HT-29 (cell line): ENCODE data around the gene CROCC. TPM values are rescaled to one million over a fixed set of nuclear protein-coding genes. Genes with fewer than 3 reads are reported as not detected.
"Not testable (repeated sequence)": the region's sequence is repeated elsewhere in the genome, so short reads cannot be mapped to it uniquely, and the experiment has no call there.

ENCODE experiments used
- DNase-seq: peaks from one replicate; pipeline ENCODE4 v3.0.0-alpha.2; 2015; ENCODE audit warnings: low spot score
- total RNA-seq: library from RNA; depleted of rRNA; stranded (reverse); fragments of >200 nt; shearing (Covaris generic); gene quantifications from 2 replicates; pipeline ENCODE4 v1.2.3, GENCODE V29; 2014

The CROCC gene
- total RNA-seq, 1 experiment from 2014 or later, result 13.2 TPM

DNA sequence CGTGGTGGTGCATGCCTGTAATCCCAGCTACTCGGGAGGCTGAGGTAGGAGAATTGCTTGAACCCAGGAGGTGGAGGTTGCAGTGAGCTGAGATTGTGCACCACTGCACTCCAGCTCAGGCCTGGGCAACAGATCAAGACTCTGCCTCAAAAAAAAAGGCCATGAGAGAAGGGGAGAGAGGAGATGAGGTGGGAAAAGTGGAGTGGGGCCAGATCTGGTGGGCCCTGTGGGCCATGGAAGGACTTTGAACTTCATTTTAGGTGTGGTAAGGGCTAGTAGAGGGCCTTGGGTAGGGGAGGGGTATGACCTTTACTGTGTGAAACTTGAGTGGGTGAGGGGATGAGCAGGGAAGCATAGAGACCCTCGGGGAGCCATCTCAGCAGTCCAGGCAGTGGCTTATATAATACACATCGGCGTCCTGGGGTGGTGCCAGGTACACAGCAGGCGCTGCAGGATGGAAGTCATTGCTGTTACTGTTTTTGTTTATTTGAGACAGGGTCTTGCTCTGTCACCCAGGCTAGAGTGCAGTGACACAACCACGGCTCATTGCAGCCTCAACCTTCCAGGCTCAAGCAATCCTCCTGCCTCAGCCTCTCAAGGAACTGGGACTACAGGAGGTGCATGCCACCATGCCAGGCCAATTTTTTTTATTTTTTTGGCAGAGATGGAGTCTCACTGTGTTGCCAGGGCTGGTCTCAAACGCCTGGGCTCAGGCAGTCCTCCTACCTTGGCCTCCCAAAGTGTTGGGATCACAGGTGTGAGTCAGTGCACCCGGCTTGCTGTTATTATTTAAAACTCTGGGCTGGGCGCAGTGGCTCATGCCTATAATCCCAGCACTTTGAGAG, 5.5 kb upstream of the CROCC start:
- DNase-seq, result not testable (repeated sequence)

DNA sequence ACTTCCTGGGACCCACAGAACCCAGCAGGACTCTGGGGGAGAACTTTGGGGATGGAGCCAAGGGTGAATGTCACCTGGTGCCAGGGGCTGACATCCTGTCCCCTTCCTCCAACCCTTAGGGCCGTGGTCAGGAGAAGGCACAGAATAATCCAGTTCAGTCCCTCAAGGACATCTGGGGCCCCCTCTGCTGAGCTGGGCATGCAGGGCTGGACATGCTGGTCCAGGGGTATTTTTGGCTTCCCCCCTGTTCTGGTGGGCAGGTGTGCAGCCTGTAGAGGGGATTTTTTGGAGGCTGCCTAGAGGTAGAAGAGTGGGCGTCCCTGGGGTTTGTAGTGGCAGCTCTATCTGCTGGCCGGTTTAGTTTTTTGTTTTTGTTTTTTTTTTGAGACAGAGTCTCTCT, 3.4 kb upstream of the CROCC start:
- DNase-seq, result no peak

DNA sequence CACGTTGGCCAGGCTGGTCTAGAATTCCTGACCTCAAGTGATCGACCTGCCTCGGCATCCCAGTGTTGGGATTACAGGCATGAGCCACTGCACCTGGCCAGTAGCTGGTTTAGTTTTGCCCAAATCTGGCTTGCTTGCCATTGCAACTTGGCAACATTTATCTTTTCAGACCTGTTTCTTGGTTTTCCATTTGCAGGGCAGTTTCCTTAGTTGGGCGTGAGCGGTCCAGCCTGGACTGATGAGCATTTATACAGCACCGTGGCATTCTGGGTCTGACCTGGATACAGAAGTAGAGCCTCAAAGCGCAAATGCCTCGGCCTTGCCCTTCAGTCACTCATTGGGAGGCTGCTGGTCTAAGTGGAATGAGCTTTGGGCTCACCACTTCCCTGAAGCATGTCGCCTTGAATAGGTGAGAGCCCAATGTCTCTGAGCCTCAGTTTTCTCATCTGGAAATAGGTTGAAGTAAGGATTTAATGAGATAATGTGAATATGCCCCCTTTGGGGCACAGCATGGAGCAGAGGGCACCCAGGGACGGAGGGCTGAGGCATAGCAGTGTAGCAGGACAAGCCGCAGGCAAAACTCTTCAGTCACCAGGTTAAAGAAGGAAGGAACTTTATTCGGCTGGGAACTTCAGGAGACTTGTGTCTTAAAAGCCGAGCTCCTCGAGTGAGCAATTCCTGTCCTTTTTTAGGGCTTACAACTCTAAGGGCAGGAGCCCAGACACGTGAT, 2.6 kb upstream of the CROCC start:
- not testable (repeated sequence) for DNase-seq

DNA sequence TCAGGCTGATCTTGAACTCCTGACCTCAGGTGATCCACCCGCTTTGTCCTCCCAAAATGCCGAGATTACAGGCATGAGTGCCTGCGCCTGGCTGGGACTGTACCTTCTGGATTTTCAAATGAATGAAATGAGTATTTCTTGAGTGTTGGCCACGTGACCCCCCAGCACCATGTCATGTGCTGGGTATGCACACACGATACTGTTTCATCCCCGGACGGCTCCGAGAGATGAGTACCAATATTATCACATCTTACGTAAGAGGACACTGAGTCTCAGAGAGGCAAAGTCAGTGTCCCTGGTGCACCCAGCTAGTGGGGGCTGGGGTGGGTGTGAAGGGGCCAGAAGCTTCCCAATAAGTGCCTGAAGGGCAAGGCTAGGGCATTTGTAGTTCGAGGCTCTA, 780 bp upstream of the CROCC start:
- no peak for DNase-seq

DNA sequence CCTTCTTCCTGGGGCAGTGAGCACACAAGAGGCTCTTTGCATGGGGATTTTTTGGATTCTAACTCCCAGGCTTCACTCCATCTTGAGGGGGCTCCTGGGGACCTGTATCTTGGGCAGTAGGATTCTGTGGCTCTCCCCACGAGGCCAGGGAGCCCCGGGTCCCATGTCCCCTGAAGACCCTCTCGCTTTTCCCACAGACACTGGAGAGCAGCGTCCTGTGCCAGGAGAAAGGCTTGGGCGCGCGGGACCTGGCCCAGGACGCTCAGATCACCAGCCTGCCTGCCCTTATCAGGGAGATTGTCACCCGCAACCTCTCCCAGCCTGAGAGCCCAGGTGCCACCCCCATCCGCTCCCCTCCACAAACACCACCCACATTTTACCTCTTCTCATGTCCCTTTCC, 735 bp downstream of the CROCC start:
- DNase-seq, result no peak

DNA sequence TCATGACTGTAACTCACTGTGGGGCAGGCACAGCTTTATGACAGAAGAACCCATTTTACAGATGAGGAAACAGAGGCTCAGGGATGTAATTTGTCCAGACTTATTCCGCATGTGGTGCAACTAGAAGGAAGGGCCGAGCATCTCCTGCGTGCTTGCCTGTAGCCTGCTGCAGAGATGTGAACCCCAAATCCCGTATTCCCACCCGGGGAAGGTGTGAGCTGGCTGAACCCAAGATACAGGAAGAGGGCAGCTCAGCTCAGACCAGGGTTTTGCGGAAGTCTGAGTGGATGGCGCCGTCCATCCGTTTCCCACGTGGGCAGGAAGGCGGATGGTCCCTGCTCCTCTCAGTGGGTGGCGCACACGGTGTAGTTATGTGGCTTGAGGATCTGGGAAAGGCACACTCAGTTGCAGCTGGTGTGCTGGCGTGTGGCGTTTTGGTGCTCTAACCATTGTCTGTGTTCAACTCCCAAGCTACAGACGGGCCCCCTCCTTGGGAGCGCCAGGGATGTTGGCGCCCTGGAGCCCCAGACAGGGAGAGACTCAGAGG, 1.2 kb downstream of the CROCC start:
- DNase-seq, result no peak

DNA sequence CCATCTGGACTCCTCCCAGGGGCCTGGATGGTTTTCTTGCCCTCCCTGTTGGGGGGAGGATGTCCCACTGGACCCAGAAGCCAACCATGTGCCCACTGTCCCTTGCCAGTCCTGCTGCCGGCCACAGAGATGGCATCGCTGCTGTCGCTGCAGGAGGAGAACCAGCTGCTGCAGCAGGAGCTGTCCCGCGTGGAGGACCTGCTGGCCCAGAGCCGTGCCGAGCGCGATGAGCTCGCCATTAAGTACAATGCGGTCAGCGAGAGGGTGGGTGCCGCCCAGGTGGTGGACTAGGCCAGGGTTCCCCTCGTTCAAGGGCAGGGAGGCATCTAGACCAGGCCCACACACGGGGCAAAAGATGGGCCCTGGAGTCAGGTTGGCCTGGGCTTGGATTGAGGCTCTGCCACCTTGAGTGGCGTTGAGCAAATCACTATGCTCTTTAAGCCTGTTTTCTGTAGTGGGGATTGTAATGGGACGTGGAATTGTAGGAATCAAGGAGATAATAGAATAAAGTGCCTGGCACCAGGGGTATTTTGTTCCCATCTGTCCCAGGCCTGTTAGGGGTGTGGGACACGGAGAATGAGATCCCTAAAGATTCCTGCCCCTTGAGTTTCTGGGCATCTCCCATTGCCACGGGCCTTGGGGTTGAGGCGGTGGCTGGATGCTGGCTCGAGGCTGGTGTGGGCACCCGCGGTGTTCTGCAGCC, 2.6 kb downstream of the CROCC start:
- no peak for DNase-seq

DNA sequence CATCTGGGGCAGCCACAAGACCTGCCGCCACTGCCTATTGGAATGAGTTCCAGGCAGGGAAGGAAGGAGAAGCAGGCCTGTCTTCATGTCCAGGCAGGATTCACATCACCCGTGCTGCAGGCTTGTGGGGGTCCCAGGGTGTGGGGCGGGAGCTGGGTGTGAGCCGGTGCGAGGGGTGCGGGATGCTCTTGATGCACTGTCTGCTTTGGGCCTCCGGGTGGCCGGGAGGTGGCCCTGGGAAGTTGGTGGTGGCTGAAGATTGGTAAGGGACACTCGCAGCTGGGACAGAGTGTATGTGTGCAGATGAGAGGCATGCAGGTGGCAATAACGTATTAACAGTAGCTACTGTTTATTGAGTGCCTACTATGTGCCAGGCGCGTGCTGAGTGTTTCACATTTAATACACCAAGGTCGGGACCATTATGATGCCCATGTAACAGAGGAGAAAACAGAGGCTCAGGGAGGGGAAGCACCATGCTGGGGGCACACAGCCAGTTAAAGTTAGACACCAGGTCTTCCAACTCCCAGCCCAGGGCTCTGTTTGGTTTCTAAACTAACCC, 3.3 kb downstream of the CROCC start:
- no peak for DNase-seq

DNA sequence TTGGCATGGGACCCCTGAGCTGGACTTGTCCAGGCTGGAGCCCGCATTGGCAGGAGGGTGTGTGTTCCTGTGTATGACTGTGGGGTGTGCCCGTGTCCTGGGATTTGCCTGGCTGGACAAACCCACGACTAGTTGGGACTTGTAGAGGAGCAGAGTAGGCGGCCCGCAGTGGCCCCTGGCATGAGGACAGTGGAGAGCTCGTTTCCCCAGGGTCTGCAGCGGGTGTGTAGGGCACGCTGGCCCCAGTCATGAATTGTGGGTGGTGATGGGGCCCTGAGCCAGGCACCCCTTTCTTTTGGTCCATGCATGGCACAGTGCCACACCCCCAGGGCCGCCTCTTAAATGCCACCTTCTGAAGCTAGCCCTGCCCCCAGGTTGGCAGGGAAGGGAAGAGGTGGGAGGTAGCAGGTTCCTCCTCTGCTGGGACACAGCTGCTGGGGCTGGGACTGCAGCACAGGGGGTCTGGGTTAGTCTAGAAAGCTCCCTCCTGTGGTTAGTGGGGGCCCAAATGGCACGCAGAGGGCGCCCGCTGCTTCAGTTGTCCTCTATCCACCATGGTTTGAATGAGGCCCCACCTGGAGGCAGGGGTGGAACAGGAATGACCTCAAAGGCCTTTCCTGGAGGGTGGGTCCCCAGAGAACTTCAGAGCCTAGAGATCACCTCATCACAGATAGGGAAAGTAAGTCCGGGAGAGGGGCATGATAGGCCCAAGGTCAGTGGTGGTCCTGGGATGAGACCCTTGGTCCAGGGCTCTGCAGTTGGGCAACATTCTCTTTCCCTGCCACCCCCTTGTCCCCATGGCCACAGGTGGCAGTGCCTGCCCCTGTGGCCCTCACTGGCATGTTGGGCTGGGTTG, 4.1 kb downstream of the CROCC start:
- no peak for DNase-seq

DNA sequence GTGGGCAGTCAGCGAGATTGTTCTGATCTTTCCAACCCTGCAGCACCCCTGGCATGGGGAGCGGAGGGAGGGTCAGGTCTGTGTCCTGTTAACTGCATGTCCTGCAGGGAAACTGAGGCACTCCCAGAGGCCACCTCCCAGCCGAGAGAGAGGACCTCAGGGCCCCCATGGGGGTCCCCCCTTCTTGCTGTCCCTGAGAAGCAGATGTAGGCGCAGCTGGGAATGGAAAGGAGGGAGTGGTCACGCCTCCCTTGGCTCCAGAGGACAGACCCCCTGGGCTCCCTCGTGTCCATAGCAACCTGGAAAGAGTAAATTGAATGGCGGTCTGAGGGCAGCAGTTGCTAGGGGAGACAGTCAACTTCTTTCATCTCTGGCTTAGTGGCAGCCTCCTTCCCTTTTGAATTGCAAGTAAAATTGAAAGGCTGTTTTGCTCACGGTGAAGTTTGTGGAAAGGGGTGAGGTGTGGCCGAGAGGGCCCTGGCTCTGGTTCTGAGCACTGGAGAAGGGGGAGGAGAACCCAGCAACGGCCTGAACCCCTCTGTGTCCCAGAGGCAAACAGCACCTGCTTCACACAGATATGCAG, 4.9 kb downstream of the CROCC start:
- no peak for DNase-seq

DNA sequence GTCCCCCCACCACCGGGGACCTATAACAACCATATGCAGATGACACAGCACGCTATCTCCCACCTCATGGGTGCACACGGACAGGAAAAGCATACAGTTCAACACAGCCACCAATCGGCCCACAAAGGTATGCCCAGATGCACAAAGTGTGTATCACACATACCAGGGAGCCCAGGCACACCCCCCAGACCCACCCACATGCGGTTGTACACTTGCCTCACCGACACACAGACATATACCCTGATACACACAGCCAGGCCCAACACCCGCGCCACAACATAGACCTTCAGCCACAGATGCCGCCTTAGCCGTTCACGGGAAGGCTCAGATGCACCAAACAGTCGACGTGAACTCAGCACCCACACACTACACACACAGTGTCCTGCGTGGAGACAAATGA, 5.5 kb downstream of the CROCC start:
- DNase-seq, result no peak

DNA sequence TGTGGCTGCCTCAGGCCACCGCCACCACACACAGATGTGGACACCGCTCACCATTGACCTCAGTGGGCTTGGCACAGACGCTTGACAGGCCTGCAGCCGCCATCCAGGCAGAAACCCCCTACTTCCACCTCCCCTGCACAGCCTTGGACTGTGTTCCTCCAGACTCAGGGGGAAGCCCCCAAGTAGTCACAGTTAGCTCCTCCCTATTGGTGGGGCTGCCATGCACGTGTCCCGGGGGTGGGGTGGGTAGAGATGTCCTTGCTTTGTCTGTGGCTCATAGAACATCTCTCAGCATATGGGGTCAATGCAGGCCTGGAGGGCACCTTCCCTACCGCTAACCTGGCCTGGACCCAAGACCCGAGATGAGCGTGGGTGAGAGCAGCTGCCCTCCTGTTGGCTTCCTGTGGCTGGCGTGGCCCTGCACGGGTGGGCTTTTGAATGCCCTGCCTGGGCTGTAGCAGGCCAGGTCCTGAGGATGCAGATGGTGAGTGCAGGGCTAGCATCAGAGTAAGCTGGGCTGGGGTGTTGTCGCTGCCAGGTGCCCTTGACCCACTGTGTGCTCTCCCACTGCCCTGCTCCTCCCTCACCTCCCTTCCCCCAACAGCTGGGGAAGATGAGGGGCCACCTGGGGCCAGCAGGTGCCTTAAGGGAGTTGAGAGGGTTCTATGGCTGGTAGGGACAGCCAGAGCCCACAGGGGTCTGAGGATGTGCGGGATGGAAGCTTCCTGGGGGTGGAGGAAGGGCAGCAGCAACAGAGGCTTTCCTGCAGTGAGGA, 6.2 kb downstream of the CROCC start:
- DNase-seq, result no peak

DNA sequence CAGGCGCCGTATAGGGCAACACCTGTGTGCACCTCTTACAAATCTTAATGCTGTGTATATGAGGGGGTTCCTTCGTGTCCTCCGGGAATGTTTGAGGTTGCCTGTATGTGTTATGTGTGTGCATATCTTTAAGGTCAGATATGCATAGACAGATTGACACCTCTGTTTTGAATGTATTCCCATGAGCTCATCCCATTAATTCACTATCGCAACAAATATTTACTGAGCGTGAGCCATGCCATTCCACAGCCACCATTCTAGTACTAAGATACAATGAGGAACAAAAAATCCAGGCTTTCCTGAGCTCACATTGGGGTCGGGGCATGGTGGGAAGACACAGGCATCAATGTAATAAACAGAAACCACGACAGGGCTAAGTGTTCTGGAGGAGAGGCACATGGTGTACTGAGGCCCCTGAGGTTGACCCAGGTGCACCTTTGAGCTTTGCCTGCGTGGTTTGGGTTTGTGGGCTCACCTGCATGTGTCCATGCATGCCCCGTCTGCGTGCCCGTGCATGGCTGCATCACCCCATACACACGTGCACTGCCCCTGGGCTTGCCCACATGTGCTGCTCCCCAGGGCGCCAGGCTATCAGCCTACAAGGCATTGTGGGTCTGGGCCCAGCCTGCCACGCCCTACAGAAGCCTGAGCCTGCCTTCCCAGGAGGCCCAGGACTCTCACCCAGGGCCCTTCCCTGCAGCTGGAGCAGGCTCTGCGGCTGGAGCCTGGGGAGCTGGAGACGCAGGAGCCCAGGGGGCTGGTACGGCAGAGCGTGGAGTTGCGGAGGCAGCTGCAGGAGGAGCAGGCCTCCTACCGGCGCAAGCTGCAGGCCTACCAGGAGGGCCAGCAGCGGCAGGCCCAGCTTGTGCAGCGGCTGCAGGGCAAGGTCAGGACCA, 7.7 kb downstream of the CROCC start:
- not testable (repeated sequence) for DNase-seq

DNA sequence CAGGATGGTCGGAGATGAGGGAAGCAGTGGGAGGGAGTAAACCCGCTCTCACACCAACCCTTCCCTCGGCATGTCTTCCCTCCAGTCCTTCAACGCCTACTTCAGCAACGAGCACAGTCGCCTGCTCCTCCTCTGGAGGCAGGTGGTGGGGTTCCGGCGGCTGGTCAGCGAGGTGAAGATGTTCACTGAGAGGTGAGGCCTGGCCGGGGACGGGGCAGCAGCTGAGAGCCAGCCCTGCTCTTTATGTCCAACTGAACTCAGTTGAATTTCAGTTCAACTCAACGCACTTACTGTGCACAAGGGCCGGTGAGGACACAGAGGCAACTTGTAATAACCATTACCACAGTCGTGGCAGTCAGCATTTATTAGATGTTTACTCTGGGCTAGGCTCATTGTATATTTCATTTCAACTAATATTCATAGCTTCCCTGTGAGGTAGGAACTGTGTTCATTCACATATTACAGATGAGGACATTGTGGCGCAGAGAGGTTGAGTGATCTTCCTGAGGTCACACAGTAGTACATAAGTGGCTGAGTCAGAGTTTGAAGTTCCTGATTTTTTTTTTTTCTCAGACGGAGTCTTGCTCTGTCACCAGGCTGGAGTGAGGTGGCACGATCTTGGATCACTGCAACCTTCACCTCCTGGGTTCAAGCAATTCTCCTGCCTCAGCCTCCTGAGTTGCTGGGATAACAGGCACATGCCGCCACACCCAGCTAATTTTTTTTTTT, 9.6 kb downstream of the CROCC start:
- not testable (repeated sequence) for DNase-seq

DNA sequence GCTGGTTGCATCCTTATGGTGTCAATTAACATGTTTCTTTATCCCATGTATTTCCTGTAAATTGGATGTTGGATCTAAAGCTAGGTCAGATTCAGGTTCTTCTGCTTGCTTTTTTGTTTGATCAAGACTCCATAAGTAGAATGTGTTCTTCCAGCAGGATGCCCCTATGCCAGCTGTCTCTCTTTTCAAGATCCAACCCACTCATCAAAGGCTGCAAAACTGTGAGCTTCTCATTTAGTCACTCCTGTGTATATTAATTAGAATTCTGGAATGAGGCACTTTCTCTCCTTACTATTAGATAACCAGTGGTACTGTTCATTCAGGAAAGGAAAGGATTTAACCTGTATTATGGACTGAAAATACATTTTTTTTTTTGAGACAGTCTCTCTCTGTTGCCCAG, 12.2 kb downstream of the CROCC start:
- not testable (repeated sequence) for DNase-seq

DNA sequence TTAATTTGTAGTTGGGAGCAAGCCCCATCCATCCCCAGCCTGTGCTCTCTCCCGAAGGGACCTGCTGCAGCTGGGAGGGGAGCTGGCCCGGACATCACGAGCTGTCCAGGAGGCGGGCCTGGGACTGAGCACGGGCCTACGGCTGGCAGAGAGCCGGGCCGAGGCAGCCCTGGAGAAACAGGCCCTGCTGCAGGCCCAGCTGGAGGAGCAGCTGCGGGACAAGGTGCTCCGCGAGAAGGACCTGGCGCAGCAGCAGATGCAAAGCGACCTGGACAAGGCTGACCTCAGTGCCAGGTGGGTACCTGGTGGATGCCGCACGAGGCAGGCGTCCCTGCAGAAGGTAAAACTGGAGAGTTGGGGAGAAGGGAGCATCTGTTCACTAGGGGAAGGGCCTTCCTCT, 14.8 kb downstream of the CROCC start:
- not testable (repeated sequence) for DNase-seq

DNA sequence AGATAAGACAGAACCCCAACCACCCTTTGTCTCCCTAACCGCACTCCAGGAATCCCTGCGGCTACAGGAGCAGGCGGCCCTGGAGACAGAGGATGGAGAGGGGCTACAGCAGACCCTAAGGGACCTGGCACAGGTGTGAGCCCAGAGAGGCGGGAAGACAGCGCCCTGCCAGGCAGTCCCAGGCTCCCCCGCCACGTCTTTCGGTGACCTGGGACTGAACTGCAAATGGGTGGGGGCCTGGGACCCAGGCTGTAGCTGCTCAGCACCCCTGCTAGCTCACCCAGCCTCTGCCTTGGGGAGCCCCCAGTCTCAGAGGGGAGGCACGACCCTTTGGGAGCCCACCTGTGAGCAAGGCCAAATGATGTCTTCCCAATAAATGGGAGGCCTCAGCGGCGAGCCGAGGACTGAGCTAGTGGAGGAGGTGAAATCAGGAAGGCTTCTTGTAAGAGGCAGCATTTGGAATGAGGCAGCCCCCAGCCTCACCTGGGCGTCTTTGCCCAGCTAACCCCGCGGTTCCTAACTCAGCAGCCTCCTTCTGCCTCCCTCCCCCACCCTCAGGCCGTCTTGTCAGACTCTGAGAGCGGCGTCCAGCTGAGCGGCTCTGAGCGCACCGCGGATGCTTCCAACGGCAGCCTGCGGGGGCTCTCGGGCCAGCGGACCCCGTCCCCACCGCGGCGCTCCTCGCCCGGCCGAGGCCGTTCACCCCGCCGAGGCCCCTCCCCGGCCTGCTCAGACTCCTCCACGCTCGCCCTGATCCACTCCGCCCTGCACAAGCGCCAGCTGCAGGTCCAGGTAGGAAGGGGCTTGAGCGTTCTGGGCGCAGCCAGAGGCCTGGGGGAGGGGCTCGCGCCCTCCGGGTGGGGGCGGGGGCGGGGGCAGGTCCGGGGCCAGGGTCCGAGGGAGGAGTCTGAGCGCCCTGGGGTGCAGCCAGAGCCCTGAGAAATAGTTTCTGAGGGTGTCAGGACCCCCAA, 16.9 kb downstream of the CROCC start:
- no peak for DNase-seq
